ENCODE data around the gene SLC39A11.

- TF ChIP-seq EZH2phosphoT487 (IDR thresholded peaks at IDR 0.05; ENCODE audit: low read length): no peak
- no peak for TF ChIP-seq CTCF (IDR thresholded peaks at IDR 0.05; ENCODE audit: low read length)
- TF ChIP-seq EZH2 (optimal IDR thresholded peaks at IDR 0.05; ENCODE audit: low read depth, low read length): no peak
These were observed 161.3 kb downstream of the SLC39A11 start for GRCh38 chr17:72931163-72931562.

Data from MM.1S (cell line).